HG03095 (cell line): ENCODE data around the gene ZKSCAN8.
A peak's percentile ranks its signal among the peaks of the same experiment; 100 is the strongest.

Experiments
- ATAC-seq: cut with Tn5 transposase; IDR thresholded peaks from one replicate; pipeline ENCODE4 v1.9.1; 2021; ENCODE audit warnings: moderate library complexity; ENCODE audit not compliant: unreplicated experiment

The ZKSCAN8 gene

DNA sequence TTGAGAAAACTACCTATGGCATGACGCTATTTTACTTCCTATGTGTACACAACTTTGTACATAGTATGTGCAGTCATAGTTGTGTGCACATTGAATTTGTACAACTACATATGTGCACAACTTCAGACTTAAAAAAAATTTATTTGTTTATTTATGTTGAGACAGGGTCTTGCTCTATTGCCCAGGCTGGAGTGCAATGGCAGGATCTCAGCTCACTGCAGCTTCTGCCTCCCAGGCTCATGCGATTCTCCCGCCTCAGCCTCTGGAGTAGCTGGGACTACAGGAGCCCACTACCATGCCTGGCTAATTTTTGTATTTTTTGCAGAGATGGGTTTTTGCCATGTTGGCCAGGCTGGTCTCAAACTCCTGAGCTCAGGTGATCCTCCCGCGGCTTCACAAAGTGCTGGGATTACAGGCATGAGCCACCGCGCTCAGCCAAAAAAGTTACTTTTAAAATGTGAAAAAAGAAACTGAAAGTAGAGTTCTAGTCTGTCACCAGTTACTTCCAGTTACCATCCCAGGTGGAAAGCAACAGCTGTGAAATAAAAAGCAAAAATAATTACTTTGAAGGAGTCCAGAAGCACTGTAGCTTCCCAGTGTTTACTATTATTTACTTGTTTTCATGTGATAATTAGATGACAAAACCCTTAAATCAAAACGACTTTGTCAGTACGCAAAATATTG lies 1.7 kb upstream of the ZKSCAN8 start:
- no peak for ATAC-seq

DNA sequence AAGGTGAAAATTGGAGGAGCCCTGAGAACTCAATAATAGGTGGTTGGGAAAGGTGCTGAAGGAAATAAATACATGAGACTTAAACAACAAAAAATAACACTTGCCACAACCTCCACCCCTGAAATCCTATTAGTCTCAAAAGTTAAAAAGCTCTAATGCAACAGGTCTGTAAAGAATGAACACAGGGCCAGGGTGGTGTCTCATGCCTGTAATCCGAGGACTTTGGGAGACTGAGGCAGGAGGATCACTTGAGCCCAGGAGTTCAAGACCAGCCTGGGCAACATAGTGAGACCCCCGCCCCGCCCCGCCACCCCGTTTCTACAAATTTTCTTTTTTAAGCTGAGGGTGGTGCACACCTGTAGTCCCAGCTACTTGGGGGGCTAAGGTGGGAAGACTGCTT lies 1.1 kb upstream of the ZKSCAN8 start:
- no peak for ATAC-seq

GRCh38 chr6:28142446-28142845 lies 763 bp downstream of the ZKSCAN8 start:
- ATAC-seq: no peak

DNA sequence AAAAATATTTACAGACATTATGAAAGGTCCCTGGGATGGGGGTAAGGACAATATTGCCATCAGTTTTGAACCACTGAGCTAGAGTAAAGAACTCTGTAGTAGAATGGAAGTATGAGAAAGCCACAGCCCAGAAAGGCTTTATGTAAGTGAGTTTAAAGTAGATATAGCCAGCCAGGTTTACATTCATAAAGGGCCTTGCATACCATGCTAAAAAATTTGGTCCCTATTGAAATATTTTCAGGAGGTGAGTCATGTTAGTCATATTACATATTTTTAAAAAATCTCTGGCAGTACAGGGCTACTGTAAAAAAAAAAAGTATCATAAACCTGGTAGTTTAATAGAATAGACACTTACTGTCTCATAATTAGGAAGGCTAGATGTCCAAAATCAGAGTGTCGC lies 3.5 kb downstream of the ZKSCAN8 start:
- no peak for ATAC-seq

GRCh38 chr6:28152531-28152930 lies 10.8 kb downstream of the ZKSCAN8 start:
- no peak for ATAC-seq

DNA sequence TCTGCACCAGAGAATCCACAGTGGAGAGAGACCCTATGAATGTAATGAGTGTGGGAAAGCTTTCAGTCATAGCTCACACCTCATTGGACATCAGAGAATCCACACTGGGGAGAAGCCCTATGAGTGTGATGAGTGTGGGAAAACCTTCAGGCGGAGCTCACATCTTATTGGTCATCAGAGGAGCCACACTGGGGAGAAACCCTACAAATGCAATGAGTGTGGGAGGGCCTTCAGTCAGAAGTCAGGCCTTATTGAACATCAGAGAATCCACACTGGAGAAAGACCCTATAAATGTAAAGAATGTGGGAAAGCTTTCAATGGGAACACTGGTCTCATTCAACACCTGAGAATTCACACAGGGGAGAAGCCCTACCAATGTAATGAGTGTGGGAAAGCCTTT lies 11.9 kb downstream of the ZKSCAN8 start:
- ATAC-seq: no peak

GRCh38 chr6:28154357-28154756 lies 12.7 kb downstream of the ZKSCAN8 start:
- ATAC-seq: no peak

- no peak for ATAC-seq
These were observed 16.6 kb downstream of the ZKSCAN8 start for GRCh38 chr6:28158318-28158717.

DNA sequence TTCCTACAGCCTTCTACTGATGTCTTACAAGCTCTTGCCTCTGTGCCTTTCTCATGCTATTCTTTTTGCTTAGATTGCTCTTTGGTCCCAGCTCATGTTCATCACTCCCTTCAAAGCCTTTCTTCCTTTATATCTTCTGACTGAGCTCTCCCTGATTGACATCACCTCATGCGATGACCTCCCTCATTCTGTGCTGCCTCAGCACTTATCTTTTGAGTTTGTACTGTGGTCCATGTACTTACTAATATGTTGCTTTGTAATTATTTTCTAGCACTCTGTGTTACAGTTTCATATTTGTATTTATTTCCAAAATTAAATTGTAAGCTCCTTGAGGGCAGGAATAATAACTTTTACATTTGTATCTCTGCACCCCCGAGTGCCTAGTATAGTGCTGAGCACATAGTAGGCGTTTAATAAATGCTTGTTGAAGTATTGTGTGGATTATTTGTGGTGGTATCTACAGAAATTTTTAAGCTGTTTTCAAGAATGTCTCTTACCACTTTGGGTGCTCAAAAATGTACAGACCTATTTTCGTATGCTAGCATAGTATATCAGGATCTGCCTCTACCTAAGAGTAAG lies 17.4 kb downstream of the ZKSCAN8 start:
- ATAC-seq: no peak

DNA sequence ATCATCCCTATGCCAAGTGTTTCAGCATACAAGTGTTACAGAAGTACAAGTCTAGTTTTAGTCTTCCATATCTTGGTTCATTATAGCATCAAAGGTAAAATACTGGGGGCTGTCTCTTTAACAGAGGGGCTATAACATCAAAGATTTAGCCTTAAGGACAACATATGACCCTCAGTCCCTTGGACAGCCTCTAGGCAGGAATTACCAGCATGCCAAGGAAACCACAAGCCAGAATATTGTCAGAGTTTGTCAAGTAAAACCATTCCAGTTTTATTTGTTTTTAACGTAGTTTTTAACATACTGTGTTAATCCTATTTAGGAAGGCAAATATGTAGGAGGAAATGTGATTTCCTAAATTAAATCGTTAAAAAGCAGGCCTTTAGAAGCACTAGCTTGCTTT lies 18.6 kb downstream of the ZKSCAN8 start:
- ATAC-seq: no peak

DNA sequence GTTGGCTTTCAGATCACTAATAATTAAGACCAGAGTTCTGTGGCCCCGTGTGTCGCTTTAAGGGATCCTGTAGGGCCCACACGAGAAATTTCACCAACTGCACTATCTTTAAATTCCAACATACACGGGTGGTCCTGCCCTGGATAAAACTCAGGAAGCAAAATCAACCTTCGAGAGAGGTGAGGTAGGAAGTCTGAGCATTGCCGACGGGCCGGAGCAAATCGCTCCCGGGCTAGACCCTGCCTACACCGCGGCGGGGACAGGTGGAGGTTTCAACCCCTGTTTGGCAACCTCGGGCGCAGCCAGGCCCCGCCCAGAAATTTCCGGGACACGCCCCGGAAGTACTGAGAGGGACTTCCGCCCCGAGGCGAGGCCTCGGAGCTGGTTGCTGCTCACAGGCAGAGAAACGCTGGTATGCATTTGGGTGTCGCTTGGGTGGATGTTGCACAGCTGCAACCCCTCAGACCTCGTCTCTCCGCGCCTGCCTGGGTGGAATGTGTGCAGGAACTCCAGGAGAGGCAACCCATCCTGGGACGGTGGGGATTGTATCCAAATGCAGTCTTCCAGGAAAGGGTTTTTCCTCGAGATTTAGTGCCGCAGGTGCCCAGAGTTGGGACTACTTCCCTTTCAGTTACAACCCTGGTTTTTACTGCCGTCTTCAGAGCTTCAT lies 19.9 kb downstream of the ZKSCAN8 start:
- peak; percentile 75 for ATAC-seq

DNA sequence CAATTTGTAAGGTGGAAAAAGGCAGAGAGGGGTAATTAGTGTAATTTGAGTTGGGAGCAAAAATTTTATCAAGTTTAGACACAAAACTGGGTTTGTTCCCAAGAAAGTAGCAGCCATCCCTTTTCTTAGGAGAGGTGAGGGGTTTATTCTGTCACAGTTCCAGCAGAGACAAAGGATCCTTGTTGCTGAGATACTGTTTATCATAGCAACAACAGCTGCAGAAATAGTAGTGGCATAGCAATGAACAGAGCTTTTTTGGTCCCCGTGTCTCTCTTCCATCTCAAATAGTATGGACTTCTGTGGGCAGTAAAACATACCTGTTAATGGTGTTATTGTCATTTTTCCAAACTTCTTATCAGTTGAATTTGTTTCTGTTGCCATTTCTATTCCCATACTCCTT lies 23.9 kb downstream of the ZKSCAN8 start:
- ATAC-seq: no peak

DNA sequence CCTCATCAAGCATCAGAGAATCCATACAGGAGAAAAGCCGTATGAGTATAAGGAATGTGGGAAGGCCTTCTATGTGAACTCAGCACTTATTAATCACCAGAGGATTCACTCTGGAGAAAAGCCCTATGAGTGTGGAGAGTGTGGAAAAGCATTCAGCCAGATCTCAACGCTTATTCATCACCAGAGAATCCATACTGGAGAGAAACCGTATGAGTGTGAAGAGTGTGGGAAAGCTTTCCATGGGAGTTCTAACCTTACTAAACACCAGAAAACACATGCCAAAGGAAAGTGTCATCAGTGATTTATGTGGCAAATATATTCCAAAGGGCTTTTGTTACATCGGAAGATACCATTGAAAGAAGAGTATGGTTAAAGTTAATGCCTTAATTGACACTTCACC lies 25.4 kb downstream of the ZKSCAN8 start:
- no peak for ATAC-seq

DNA sequence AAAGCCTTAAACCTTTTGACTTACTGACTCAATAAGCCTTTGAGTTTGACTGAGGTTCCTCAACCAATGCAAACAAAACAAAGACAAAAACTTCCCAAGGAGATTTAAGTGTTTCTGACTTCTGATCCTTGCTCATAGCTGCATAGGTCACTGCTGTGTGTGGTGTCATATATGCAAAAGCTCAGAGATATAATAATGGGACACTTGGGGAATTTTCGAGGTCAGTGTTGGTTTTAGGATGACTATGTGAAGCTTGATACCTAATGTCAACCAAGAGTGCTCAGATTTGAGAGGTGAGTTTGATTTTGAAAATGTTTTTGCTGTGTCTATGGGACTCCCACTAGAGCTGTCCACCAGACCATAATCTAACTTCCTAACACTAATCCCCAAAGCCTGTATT lies 26.2 kb downstream of the ZKSCAN8 start:
- no peak for ATAC-seq

GRCh38 chr6:28171271-28171670 lies 29.6 kb downstream of the ZKSCAN8 start:
- no peak for ATAC-seq

- ATAC-seq: no peak
These were observed 30.3 kb downstream of the ZKSCAN8 start for GRCh38 chr6:28172006-28172405.

DNA sequence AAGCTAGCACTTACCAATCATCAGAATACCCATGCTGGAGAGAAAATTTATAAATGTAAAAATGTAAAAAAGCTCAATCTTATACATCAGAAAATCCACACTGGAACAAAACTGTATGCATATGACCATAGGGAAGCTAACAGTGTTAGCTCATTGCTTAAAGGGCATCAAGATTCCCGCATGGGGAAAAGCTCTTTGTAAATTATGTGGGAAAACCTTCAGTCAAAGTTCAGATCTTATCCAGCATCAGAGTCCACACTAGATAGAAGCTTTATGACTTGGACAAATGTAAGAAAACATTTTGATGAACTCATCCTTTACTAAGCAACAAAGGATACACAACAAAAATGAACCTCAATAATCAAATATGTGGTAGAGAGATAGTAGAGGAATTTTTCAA lies 34.7 kb downstream of the ZKSCAN8 start:
- ATAC-seq: no peak

DNA sequence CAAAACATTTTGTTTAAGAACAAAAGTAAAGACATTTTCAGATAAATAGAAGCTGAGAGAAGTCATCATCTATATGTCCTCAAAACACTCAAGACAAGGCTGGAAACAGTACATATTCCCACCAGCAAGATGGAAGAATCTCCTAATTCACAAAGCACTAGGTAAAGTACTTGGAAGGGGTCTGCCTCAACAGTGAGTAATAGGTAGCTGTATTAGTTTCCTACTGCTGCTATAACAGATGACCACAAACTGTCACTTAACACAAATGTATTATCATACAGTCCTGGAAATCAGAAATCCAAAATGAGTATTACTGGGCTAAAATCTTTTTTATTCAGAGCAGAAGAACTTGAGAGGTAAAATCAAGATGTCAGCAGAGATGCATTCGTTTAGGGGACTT lies 40.6 kb downstream of the ZKSCAN8 start:
- no peak for ATAC-seq

DNA sequence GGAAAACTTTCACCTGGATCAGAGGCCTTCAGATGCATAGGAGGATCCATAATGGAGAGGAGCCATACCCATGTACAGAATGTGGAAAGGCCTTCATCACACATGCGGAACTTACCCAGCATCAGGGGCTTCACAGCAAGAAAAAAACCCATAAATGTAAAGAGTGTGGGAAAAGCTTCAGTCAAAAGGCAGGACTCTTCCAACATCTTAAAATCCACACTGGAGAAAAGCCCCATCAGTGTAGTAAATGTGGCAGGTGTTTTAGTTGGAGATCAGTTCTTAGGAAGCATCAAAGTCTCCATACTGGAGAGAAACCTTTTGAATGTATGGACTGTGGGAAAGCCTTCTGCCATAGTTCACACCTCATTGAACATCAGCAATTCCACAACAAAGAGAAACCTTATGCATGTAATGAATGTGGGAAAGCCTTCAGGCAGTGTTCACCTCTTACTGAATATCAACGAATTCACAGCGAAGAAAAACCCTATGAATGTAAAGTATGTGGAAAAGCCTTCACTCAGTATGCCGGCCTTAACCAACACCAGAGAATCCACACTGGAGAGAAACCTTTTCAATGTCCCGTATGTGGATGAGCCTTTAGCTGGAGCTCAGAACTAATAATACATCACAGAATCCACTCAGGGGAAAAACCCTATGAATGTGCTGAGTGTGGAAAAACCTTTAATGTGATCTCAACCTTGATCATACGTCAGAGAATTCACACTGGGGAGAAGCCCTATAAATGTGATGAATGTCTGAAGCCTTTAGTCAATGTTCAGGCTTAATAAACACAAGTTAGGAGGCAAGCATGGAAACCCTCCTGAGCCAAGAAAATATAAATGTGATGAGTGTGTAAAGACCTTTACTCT lies 46.7 kb downstream of the ZKSCAN8 start:
- ATAC-seq: no peak

DNA sequence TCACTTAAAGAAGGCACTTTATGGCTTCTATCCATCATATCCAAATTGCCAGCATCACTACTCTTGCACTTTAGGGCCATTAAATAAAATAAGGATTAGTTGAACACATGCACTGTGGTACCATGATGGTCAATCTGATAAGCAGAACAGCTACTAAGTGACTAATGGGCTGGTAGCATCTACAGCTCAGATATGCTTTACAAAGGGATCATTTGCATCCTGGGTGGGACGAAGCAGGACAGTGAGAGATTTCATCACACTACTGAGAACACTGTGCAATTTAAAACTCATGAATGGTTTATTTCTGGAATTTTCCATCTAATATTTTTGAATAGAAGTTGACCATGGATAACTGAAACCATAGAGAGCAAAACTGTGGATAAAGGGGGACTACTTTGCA lies 58.3 kb downstream of the ZKSCAN8 start:
- no peak for ATAC-seq

GRCh38 chr6:28203201-28203600 lies 61.5 kb downstream of the ZKSCAN8 start:
- no peak for ATAC-seq

GRCh38 chr6:28205879-28206278 lies 64.2 kb downstream of the ZKSCAN8 start:
- no peak for ATAC-seq
